ENCODE results near the gene PINLYP. TPM values are rescaled to one million over a fixed set of nuclear protein-coding genes. Genes with fewer than 3 reads are reported as not detected.

The PINLYP gene
- total and polyA plus RNA-seq, 2 experiments from 2014 or later: 7.8 to 11.1 TPM

DNA sequence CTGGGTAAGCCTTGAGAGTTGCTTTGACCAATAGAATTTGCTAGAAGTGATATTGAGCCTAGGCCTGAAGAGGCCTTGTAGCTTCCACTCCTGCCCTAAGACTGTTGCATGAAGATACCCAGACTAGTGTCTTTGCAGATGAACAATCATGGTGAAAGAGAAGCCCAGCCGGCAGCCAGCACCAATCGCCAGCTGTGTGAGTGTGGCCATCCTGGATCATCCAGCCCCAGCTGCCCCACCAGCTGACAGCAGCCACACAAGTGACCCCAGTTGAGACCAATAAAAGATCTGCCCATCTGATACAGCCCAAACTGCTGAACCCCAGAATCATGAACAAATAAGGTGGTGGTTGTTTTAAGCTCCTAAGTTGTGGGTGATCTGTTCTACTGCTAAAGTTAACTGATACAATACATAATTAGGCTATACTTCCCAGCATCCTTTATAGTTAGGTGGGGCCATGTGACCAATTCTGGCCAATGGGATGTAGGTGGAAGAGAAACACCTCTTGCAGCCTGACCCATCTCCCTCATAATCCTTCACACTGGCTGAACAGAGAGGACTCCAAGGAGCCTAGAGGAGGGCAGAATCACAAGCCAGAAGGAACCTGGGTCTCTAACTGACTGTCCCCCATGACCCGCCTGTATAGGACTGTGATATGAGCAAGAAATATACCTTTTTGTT lies 53.2 kb downstream of the PINLYP start (continued):
- TF ChIP-seq, protein P1, sequence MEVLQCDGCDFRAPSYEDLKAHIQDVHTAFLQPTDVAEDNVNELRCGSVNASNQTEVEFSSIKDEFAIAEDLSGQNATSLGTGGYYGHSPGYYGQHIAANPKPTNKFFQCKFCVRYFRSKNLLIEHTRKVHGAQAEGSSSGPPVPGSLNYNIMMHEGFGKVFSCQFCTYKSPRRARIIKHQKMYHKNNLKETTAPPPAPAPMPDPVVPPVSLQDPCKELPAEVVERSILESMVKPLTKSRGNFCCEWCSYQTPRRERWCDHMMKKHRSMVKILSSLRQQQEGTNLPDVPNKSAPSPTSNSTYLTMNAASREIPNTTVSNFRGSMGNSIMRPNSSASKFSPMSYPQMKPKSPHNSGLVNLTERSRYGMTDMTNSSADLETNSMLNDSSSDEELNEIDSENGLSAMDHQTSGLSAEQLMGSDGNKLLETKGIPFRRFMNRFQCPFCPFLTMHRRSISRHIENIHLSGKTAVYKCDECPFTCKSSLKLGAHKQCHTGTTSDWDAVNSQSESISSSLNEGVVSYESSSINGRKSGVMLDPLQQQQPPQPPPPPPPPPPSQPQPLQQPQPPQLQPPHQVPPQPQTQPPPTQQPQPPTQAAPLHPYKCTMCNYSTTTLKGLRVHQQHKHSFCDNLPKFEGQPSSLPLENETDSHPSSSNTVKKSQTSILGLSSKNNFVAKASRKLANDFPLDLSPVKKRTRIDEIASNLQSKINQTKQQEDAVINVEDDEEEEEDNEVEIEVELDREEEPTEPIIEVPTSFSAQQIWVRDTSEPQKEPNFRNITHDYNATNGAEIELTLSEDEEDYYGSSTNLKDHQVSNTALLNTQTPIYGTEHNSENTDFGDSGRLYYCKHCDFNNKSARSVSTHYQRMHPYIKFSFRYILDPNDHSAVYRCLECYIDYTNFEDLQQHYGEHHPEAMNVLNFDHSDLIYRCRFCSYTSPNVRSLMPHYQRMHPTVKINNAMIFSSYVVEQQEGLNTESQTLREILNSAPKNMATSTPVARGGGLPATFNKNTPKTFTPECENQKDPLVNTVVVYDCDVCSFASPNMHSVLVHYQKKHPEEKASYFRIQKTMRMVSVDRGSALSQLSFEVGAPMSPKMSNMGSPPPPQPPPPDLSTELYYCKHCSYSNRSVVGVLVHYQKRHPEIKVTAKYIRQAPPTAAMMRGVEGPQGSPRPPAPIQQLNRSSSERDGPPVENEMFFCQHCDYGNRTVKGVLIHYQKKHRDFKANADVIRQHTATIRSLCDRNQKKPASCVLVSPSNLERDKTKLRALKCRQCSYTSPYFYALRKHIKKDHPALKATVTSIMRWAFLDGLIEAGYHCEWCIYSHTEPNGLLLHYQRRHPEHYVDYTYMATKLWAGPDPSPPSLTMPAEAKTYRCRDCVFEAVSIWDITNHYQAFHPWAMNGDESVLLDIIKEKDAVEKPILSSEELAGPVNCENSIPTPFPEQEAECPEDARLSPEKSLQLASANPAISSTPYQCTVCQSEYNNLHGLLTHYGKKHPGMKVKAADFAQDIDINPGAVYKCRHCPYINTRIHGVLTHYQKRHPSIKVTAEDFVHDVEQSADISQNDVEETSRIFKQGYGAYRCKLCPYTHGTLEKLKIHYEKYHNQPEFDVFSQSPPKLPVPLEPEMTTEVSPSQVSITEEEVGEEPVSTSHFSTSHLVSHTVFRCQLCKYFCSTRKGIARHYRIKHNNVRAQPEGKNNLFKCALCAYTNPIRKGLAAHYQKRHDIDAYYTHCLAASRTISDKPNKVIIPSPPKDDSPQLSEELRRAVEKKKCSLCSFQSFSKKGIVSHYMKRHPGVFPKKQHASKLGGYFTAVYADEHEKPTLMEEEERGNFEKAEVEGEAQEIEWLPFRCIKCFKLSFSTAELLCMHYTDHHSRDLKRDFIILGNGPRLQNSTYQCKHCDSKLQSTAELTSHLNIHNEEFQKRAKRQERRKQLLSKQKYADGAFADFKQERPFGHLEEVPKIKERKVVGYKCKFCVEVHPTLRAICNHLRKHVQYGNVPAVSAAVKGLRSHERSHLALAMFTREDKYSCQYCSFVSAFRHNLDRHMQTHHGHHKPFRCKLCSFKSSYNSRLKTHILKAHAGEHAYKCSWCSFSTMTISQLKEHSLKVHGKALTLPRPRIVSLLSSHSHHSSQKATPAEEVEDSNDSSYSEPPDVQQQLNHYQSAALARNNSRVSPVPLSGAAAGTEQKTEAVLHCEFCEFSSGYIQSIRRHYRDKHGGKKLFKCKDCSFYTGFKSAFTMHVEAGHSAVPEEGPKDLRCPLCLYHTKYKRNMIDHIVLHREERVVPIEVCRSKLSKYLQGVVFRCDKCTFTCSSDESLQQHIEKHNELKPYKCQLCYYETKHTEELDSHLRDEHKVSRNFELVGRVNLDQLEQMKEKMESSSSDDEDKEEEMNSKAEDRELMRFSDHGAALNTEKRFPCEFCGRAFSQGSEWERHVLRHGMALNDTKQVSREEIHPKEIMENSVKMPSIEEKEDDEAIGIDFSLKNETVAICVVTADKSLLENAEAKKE (CRISPR knock-in tag; IDR thresholded peaks at IDR 0.05): no peak

DNA sequence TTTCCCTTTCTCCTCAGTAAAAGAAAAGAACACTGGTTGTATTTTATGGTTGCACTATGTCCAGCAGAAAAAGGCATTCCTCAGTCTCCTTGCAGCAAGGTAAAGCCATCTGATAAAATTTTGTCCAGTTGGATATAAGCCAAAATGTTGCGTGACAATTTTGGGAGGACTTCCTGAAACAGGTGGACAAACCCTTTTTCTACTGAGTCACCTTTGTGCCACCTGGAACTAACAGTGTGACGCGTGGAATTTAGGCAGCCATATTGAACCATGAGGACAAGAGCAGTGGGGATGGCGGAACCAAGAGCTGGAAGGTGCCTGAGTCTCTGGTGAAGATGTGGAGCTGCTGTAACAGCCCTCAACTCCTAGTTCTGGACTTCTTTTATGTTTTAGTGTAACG lies 55.9 kb downstream of the PINLYP start:
- peaks cover 12% of the 10 kb centered on the region; the same call in 1 of the 2 replicates for H4K20me1 ChIP-seq (replicated peaks; ENCODE audit: insufficient read depth)
- H3K9me2 ChIP-seq (ENCODE audit: insufficient read depth): no peaks in the 10 kb centered on the region
- 0 out of 2 replicates have a peak, but pooled peaks cover 3% of the 10 kb centered on the region for H3F3A ChIP-seq (replicated peaks; ENCODE audit: low read depth)
- H3K27me3 ChIP-seq (ENCODE audit: insufficient read depth): no peaks in the 10 kb centered on the region
- H3K4me1 ChIP-seq (ENCODE audit: insufficient read depth): peaks cover 17% of the 10 kb centered on the region
- peaks cover 20% of the 10 kb centered on the region for H3K27me3 Mint-ChIP-seq (ENCODE audit: insufficient read depth, low read depth, poor library complexity)
- H2AFZ ChIP-seq: no peak overlapping the region
- peaks cover 12% of the 10 kb centered on the region; the same call in 2 of the 3 replicates for H3K4me1 Mint-ChIP-seq
- no peaks in the 10 kb centered on the region for H3K9me3 Mint-ChIP-seq
- peaks cover 5% of the 10 kb centered on the region; the same call in 1 of the 3 replicates for H3K36me3 Mint-ChIP-seq (ENCODE audit: low read depth)
- H3K27ac ChIP-seq (ENCODE audit: low read depth): no peak overlapping the region
- DNase-seq (ENCODE audit: low spot score): no peak
- no peak overlapping the region for H3K4me3 Mint-ChIP-seq
- H3K36me3 ChIP-seq (ENCODE audit: insufficient read depth): no peaks in the 10 kb centered on the region
- H3K4me3 ChIP-seq: no peak overlapping the region
- ATAC-seq: no peak
- H3K27ac Mint-ChIP-seq: no peak overlapping the region
- no peaks in the 10 kb centered on the region for H3K79me2 ChIP-seq (replicated peaks; ENCODE audit: insufficient read depth)
- H3K4me2 ChIP-seq: no peak overlapping the region
- TF ChIP-seq STAT1 (IDR thresholded peaks at IDR 0.05; ENCODE audit: unreplicated experiment): no peak
- TF ChIP-seq POLR2AphosphoS5 (IDR thresholded peaks at IDR 0.05; ENCODE audit: low read depth): no peak
- TF ChIP-seq, protein P2, sequence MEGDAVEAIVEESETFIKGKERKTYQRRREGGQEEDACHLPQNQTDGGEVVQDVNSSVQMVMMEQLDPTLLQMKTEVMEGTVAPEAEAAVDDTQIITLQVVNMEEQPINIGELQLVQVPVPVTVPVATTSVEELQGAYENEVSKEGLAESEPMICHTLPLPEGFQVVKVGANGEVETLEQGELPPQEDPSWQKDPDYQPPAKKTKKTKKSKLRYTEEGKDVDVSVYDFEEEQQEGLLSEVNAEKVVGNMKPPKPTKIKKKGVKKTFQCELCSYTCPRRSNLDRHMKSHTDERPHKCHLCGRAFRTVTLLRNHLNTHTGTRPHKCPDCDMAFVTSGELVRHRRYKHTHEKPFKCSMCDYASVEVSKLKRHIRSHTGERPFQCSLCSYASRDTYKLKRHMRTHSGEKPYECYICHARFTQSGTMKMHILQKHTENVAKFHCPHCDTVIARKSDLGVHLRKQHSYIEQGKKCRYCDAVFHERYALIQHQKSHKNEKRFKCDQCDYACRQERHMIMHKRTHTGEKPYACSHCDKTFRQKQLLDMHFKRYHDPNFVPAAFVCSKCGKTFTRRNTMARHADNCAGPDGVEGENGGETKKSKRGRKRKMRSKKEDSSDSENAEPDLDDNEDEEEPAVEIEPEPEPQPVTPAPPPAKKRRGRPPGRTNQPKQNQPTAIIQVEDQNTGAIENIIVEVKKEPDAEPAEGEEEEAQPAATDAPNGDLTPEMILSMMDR (conservative IDR thresholded peaks at IDR 0.05; ENCODE audit: low read depth in 2 of 2): no peak
- TF ChIP-seq ZNF114 (CRISPR knock-in tag; IDR thresholded peaks at IDR 0.05): no peak
- TF ChIP-seq, protein P3, sequence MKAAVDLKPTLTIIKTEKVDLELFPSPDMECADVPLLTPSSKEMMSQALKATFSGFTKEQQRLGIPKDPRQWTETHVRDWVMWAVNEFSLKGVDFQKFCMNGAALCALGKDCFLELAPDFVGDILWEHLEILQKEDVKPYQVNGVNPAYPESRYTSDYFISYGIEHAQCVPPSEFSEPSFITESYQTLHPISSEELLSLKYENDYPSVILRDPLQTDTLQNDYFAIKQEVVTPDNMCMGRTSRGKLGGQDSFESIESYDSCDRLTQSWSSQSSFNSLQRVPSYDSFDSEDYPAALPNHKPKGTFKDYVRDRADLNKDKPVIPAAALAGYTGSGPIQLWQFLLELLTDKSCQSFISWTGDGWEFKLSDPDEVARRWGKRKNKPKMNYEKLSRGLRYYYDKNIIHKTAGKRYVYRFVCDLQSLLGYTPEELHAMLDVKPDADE (IDR thresholded peaks at IDR 0.05): no peak

All from GM23338 (cell line).